Measurements from ENCODE around the gene ADAMTS12. TPM values are rescaled to one million over a fixed set of nuclear protein-coding genes. Genes with fewer than 3 reads are reported as not detected.

Gene ADAMTS12
- total RNA-seq, 2 donors from 2014 or later: 0.42 to 1.1 TPM

- intact Hi-C loops (cut with DNase I): no loop called here
- H3K9ac ChIP-seq (ENCODE audit: low read depth in 2 of 2, low read length in 2 of 2): no peak overlapping the region
- H3K36me3 ChIP-seq: no peaks in the 10 kb centered on the region
- no peaks in the 10 kb centered on the region for H3K27me3 ChIP-seq
- DNase-seq: no peak
- H3K9me3 ChIP-seq: no peaks in the 10 kb centered on the region
- no peaks in the 10 kb centered on the region for H3K4me1 ChIP-seq
- TF ChIP-seq CTCF (IDR thresholded peaks at IDR 0.05): no peak
- H3K4me3 ChIP-seq: no peak overlapping the region
- H3K27ac ChIP-seq: no peak overlapping the region
Observed at GRCh38 chr5:33807771-33808170, 84.0 kb downstream of the ADAMTS12 start.

- Histone ChIP-seq H3K4me1 (no peaks in the 10 kb centered on the region), H3K27ac (no peak overlapping the region), H3K9ac (ENCODE audit: low read depth in 2 of 2, low read length in 2 of 2) (no peak overlapping the region), H3K36me3 (no peaks in the 10 kb centered on the region), H3K4me3 (no peak overlapping the region), H3K27me3 (no peaks in the 10 kb centered on the region), H3K9me3 (no peaks in the 10 kb centered on the region)
- intact Hi-C loops (cut with DNase I): no loop called here
- no peak for TF ChIP-seq CTCF (IDR thresholded peaks at IDR 0.05)
- no peak for DNase-seq
Observed at GRCh38 chr5:33806738-33807442, 84.9 kb downstream of the ADAMTS12 start.

GRCh38 chr5:33801292-33801691 lies 90.5 kb downstream of the ADAMTS12 start:
- TF ChIP-seq CTCF (IDR thresholded peaks at IDR 0.05): no peak
- intact Hi-C loops (cut with DNase I): no loop called here
- H3K4me3 ChIP-seq: no peak overlapping the region
- H3K9ac ChIP-seq (ENCODE audit: low read depth in 2 of 2, low read length in 2 of 2): no peak overlapping the region
- H3K27me3 ChIP-seq: no peaks in the 10 kb centered on the region
- no peaks in the 10 kb centered on the region for H3K4me1 ChIP-seq
- no peak overlapping the region for H3K27ac ChIP-seq
- H3K9me3 ChIP-seq: no peaks in the 10 kb centered on the region
- no peak for DNase-seq
- H3K36me3 ChIP-seq: no peaks in the 10 kb centered on the region

- no peak overlapping the region for H3K4me3 ChIP-seq
- H3K9ac ChIP-seq (ENCODE audit: low read depth in 2 of 2, low read length in 2 of 2): no peak overlapping the region
- DNase-seq: no peak
- H3K36me3 ChIP-seq: no peaks in the 10 kb centered on the region
- no peaks in the 10 kb centered on the region for H3K9me3 ChIP-seq
- TF ChIP-seq CTCF (IDR thresholded peaks at IDR 0.05): no peak
- no peaks in the 10 kb centered on the region for H3K4me1 ChIP-seq
- H3K27ac ChIP-seq: no peak overlapping the region
- H3K27me3 ChIP-seq: no peaks in the 10 kb centered on the region
- intact Hi-C loops (cut with DNase I): no loop called here
Observed at GRCh38 chr5:33800241-33800950, 91.4 kb downstream of the ADAMTS12 start.

GRCh38 chr5:33795496-33795895 lies 96.3 kb downstream of the ADAMTS12 start:
- Histone ChIP-seq H3K27me3 (no peaks in the 10 kb centered on the region), H3K4me3 (no peak overlapping the region), H3K4me1 (no peaks in the 10 kb centered on the region), H3K9ac (ENCODE audit: low read depth in 2 of 2, low read length in 2 of 2) (no peak overlapping the region), H3K36me3 (no peaks in the 10 kb centered on the region), H3K9me3 (no peaks in the 10 kb centered on the region), H3K27ac (no peak overlapping the region)
- intact Hi-C loops (cut with DNase I): no loop called here
- DNase-seq: no peak
- TF ChIP-seq CTCF (IDR thresholded peaks at IDR 0.05): no peak
